HK-2 (cell line): ENCODE data around the gene RERE.
A peak's percentile ranks its signal among the peaks of the same experiment; 100 is the strongest.

ENCODE experiments used
- DNase-seq: peaks from one replicate; pipeline ENCODE4 v3.0.0-alpha.2; 2018; ENCODE audit not compliant: unreplicated experiment

Gene RERE

GRCh38 chr1:8544644-8545043 lies 272.8 kb downstream of the RERE start:
- no peak for DNase-seq

- no peak for DNase-seq
Measured at GRCh38 chr1:8543965-8544364, 273.5 kb downstream of the RERE start.

GRCh38 chr1:8541961-8542521 lies 275.4 kb downstream of the RERE start:
- no peak for DNase-seq

GRCh38 chr1:8540971-8541370 lies 276.5 kb downstream of the RERE start:
- no peak for DNase-seq

- DNase-seq, result no peak
Measured at GRCh38 chr1:8540261-8540941, 277.0 kb downstream of the RERE start.

- DNase-seq, result no peak
Measured at GRCh38 chr1:8539683-8540082, 277.8 kb downstream of the RERE start.

GRCh38 chr1:8538502-8538901 lies 278.9 kb downstream of the RERE start:
- DNase-seq, result no peak

GRCh38 chr1:8537991-8538390 lies 279.4 kb downstream of the RERE start:
- no peak for DNase-seq

- DNase-seq, result no peak
Measured at GRCh38 chr1:8536515-8536914, 280.9 kb downstream of the RERE start.

GRCh38 chr1:8533907-8534306 lies 283.5 kb downstream of the RERE start:
- no peak for DNase-seq

GRCh38 chr1:8533124-8533523 lies 284.3 kb downstream of the RERE start:
- no peak for DNase-seq

GRCh38 chr1:8529901-8530300 lies 287.5 kb downstream of the RERE start:
- no peak for DNase-seq

GRCh38 chr1:8527941-8528340 lies 289.5 kb downstream of the RERE start:
- no peak for DNase-seq

- DNase-seq, result peak; percentile 66
Measured at GRCh38 chr1:8525558-8526275, 291.7 kb downstream of the RERE start.

- peak; percentile 27 for DNase-seq
Measured at GRCh38 chr1:8525216-8525557, 292.3 kb downstream of the RERE start.

GRCh38 chr1:8524627-8525157 lies 292.7 kb downstream of the RERE start:
- DNase-seq, result no peak

- DNase-seq, result no peak
Measured at GRCh38 chr1:8523666-8524206, 293.7 kb downstream of the RERE start.

- no peak for DNase-seq
Measured at GRCh38 chr1:8520483-8520966, 296.9 kb downstream of the RERE start.

- DNase-seq, result no peak
Measured at GRCh38 chr1:8519167-8519566, 298.3 kb downstream of the RERE start.

- no peak for DNase-seq
Measured at GRCh38 chr1:8518490-8518801, 299.0 kb downstream of the RERE start.

- no peak for DNase-seq
Measured at GRCh38 chr1:8517661-8518489, 299.6 kb downstream of the RERE start.
